RKO (cell line): ENCODE measurements around the gene UBQLN4.
A peak's percentile ranks its signal among the peaks of the same experiment; 100 is the strongest.
"Not testable (repeated sequence)": the region's sequence is repeated elsewhere in the genome, so short reads cannot be mapped to it uniquely, and the experiment has no call there.

ENCODE experiments used
- DNase-seq: peaks from one replicate; pipeline ENCODE4 v3.0.0-alpha.2; 2016; ENCODE audit warnings: low spot score

UBQLN4 gene

GRCh38 chr1:156060937-156061636 is 7.5 kb upstream of the UBQLN4 start, which contains the start of gene RAB25:
Gene RAB25 (plus strand): TSS chr1:156061160. CDS start chr1:156061401, 241 bp downstream.
- no peak for DNase-seq

- no peak for DNase-seq
Observed at GRCh38 chr1:156056326-156056849, 2.8 kb upstream of the UBQLN4 start.

- DNase-seq, result peak; percentile 37
Observed at GRCh38 chr1:156055281-156056048, 1.9 kb upstream of the UBQLN4 start.

- DNase-seq, result peak; percentile 98
Observed at GRCh38 chr1:156054500-156055280, 1.1 kb upstream of the UBQLN4 start, which contains the start of gene LAMTOR2. Gene LAMTOR2 (plus strand): TSS chr1:156054782. CDS start chr1:156054890, 108 bp downstream.

GRCh38 chr1:156052862-156053767 is 483 bp downstream of the UBQLN4 start:
- peak; percentile 86 for DNase-seq

GRCh38 chr1:156051011-156051725 is 2.4 kb downstream of the UBQLN4 start:
- no peak for DNase-seq

- no peak for DNase-seq
Observed at GRCh38 chr1:156050376-156050775, 3.2 kb downstream of the UBQLN4 start.

GRCh38 chr1:156048663-156049258 is 4.8 kb downstream of the UBQLN4 start:
- no peak for DNase-seq

GRCh38 chr1:156045076-156045475 is 8.5 kb downstream of the UBQLN4 start:
- DNase-seq, result no peak

- no peak for DNase-seq
Observed at GRCh38 chr1:156042828-156043227, 10.8 kb downstream of the UBQLN4 start.

- DNase-seq, result not testable (repeated sequence)
Observed at GRCh38 chr1:156034991-156035390, 18.6 kb downstream of the UBQLN4 start.

GRCh38 chr1:156033011-156033410 is 20.6 kb downstream of the UBQLN4 start:
- DNase-seq, result no peak

- no peak for DNase-seq
Observed at GRCh38 chr1:156026588-156026987, 27.0 kb downstream of the UBQLN4 start.

- peak; percentile 36 for DNase-seq
Observed at GRCh38 chr1:156025876-156026275, 27.7 kb downstream of the UBQLN4 start.

- no peak for DNase-seq
Observed at GRCh38 chr1:156024801-156025200, 28.8 kb downstream of the UBQLN4 start.

GRCh38 chr1:156021954-156022353 is 31.6 kb downstream of the UBQLN4 start:
- no peak for DNase-seq

- DNase-seq, result no peak
Observed at GRCh38 chr1:156021093-156021428, 32.5 kb downstream of the UBQLN4 start.

- peak; percentile 95 for DNase-seq
Observed at GRCh38 chr1:156020293-156021092, 33.1 kb downstream of the UBQLN4 start, which contains the start of gene SSR2. Gene SSR2 (minus strand): TSS chr1:156020951. CDS start chr1:156020167, 784 bp downstream.

- no peak for DNase-seq
Observed at GRCh38 chr1:156019946-156020292, 33.7 kb downstream of the UBQLN4 start.
